ENCODE results near the gene TRIO. TPM values are rescaled to one million over a fixed set of nuclear protein-coding genes. Genes with fewer than 3 reads are reported as not detected.

TRIO gene
- total RNA-seq, 3 donors from 2014 or later = 4.6 to 6.6 (median 5.7) TPM

GRCh38 chr5:14399054-14399692 is 256.0 kb downstream of the TRIO start:
- peaks cover 2% of the 10 kb centered on the region for H3K27me3 Mint-ChIP-seq (ENCODE audit: low read depth)
- ATAC-seq = peak in 1 of 2 donors; percentile 62
- H3K4me3 Mint-ChIP-seq = no peak overlapping the region
- no peaks in the 10 kb centered on the region for H3K36me3 Mint-ChIP-seq (ENCODE audit: insufficient read depth)
- H3K4me1 Mint-ChIP-seq (ENCODE audit: low read depth) = peaks cover 5% of the 10 kb centered on the region
- peaks cover 4% of the 10 kb centered on the region for H3K9me3 Mint-ChIP-seq
- DNase-seq = no peak

GRCh38 chr5:14400085-14400484 is 256.9 kb downstream of the TRIO start:
- Mint-ChIP-seq H3K9me3 (peaks cover 4% of the 10 kb centered on the region), H3K4me3 (no peak overlapping the region), H3K4me1 (ENCODE audit: low read depth) (peaks cover 5% of the 10 kb centered on the region), H3K27me3 (ENCODE audit: low read depth) (peaks cover 2% of the 10 kb centered on the region), H3K36me3 (ENCODE audit: insufficient read depth) (no peaks in the 10 kb centered on the region)
- no peak for ATAC-seq
- no peak for DNase-seq

- Mint-ChIP-seq H3K27me3 (ENCODE audit: low read depth) (peaks cover 2% of the 10 kb centered on the region), H3K4me3 (no peak overlapping the region), H3K9me3 (peaks cover 4% of the 10 kb centered on the region), H3K36me3 (ENCODE audit: insufficient read depth) (no peaks in the 10 kb centered on the region), H3K4me1 (ENCODE audit: low read depth) (peaks cover 5% of the 10 kb centered on the region)
- no peak for DNase-seq
- ATAC-seq = no peak
Measured at GRCh38 chr5:14400611-14401010, 257.5 kb downstream of the TRIO start.

GRCh38 chr5:14401639-14402038 is 258.5 kb downstream of the TRIO start:
- DNase-seq = no peak
- no peaks in the 10 kb centered on the region for H3K36me3 Mint-ChIP-seq (ENCODE audit: insufficient read depth)
- peaks cover 2% of the 10 kb centered on the region for H3K27me3 Mint-ChIP-seq (ENCODE audit: low read depth)
- ATAC-seq = no peak
- H3K9me3 Mint-ChIP-seq = peaks cover 4% of the 10 kb centered on the region
- H3K4me1 Mint-ChIP-seq (ENCODE audit: low read depth) = peaks cover 5% of the 10 kb centered on the region
- H3K4me3 Mint-ChIP-seq = no peak overlapping the region

GRCh38 chr5:14402424-14402823 is 259.3 kb downstream of the TRIO start:
- H3K4me3 Mint-ChIP-seq = no peak overlapping the region
- ATAC-seq (no peak), DNase-seq (no peak)
- H3K4me1 Mint-ChIP-seq (ENCODE audit: low read depth) = peaks cover 5% of the 10 kb centered on the region
- H3K27me3 Mint-ChIP-seq (ENCODE audit: low read depth) = peaks cover 2% of the 10 kb centered on the region
- H3K36me3 Mint-ChIP-seq (ENCODE audit: insufficient read depth) = no peaks in the 10 kb centered on the region
- peaks cover 4% of the 10 kb centered on the region for H3K9me3 Mint-ChIP-seq

- no peak for DNase-seq
- no peaks in the 10 kb centered on the region for H3K36me3 Mint-ChIP-seq (ENCODE audit: insufficient read depth)
- peaks cover 5% of the 10 kb centered on the region for H3K4me1 Mint-ChIP-seq (ENCODE audit: low read depth)
- peaks cover 4% of the 10 kb centered on the region for H3K9me3 Mint-ChIP-seq
- H3K4me3 Mint-ChIP-seq = no peak overlapping the region
- ATAC-seq = no peak
- H3K27me3 Mint-ChIP-seq (ENCODE audit: low read depth) = peaks cover 2% of the 10 kb centered on the region
Measured at GRCh38 chr5:14404780-14405179, 261.6 kb downstream of the TRIO start.

- ATAC-seq (no peak), DNase-seq (no peak)
- H3K4me1 Mint-ChIP-seq (ENCODE audit: low read depth) = peaks cover 5% of the 10 kb centered on the region
- H3K36me3 Mint-ChIP-seq (ENCODE audit: insufficient read depth) = no peaks in the 10 kb centered on the region
- H3K9me3 Mint-ChIP-seq = peaks cover 4% of the 10 kb centered on the region
- no peak overlapping the region for H3K4me3 Mint-ChIP-seq
- peaks cover 2% of the 10 kb centered on the region for H3K27me3 Mint-ChIP-seq (ENCODE audit: low read depth)
Measured at GRCh38 chr5:14405267-14405666, 262.1 kb downstream of the TRIO start.

- ATAC-seq = no peak
- no peak for DNase-seq
- H3K9me3 Mint-ChIP-seq = peaks cover 4% of the 10 kb centered on the region
- no peak overlapping the region for H3K4me3 Mint-ChIP-seq
- H3K27me3 Mint-ChIP-seq (ENCODE audit: low read depth) = no peaks in the 10 kb centered on the region
- no peaks in the 10 kb centered on the region for H3K36me3 Mint-ChIP-seq (ENCODE audit: insufficient read depth)
- no peaks in the 10 kb centered on the region for H3K4me1 Mint-ChIP-seq (ENCODE audit: low read depth)
Measured at GRCh38 chr5:14405706-14406553, 262.8 kb downstream of the TRIO start.

- Mint-ChIP-seq H3K36me3 (ENCODE audit: insufficient read depth) (no peaks in the 10 kb centered on the region), H3K4me3 (no peak overlapping the region), H3K27me3 (ENCODE audit: low read depth) (no peaks in the 10 kb centered on the region), H3K4me1 (ENCODE audit: low read depth) (no peaks in the 10 kb centered on the region), H3K9me3 (peaks cover 4% of the 10 kb centered on the region)
- DNase-seq = no peak
- no peak for ATAC-seq
Measured at GRCh38 chr5:14406554-14406849, 263.4 kb downstream of the TRIO start.

- Mint-ChIP-seq H3K27me3 (ENCODE audit: low read depth) (no peaks in the 10 kb centered on the region), H3K4me1 (ENCODE audit: low read depth) (no peaks in the 10 kb centered on the region), H3K9me3 (peaks cover 4% of the 10 kb centered on the region), H3K4me3 (no peak overlapping the region), H3K36me3 (ENCODE audit: insufficient read depth) (no peaks in the 10 kb centered on the region)
- DNase-seq = no peak
- no peak for ATAC-seq
Measured at GRCh38 chr5:14407051-14407450, 263.9 kb downstream of the TRIO start.

- Mint-ChIP-seq H3K27me3 (ENCODE audit: low read depth) (no peaks in the 10 kb centered on the region), H3K36me3 (ENCODE audit: insufficient read depth) (no peaks in the 10 kb centered on the region), H3K4me1 (ENCODE audit: low read depth) (peaks cover 3% of the 10 kb centered on the region), H3K9me3 (peaks cover under 1% of the 10 kb centered on the region), H3K4me3 (no peak overlapping the region)
- ATAC-seq (no peak), DNase-seq (no peak)
Measured at GRCh38 chr5:14407746-14408175, 264.6 kb downstream of the TRIO start.

- no peaks in the 10 kb centered on the region for H3K36me3 Mint-ChIP-seq (ENCODE audit: insufficient read depth)
- H3K4me3 Mint-ChIP-seq = no peak overlapping the region
- DNase-seq (no peak), ATAC-seq (no peak)
- H3K4me1 Mint-ChIP-seq (ENCODE audit: low read depth) = peaks cover 16% of the 10 kb centered on the region
- H3K27me3 Mint-ChIP-seq (ENCODE audit: low read depth) = no peaks in the 10 kb centered on the region
- no peaks in the 10 kb centered on the region for H3K9me3 Mint-ChIP-seq
Measured at GRCh38 chr5:14408969-14409586, 265.9 kb downstream of the TRIO start.

- Mint-ChIP-seq H3K9me3 (no peaks in the 10 kb centered on the region), H3K4me3 (no peak overlapping the region), H3K36me3 (ENCODE audit: insufficient read depth) (no peaks in the 10 kb centered on the region), H3K27me3 (ENCODE audit: low read depth) (no peaks in the 10 kb centered on the region), H3K4me1 (ENCODE audit: low read depth) (peaks cover 25% of the 10 kb centered on the region)
- DNase-seq = no peak
- no peak for ATAC-seq
Measured at GRCh38 chr5:14410068-14410393, 266.9 kb downstream of the TRIO start.

- H3K4me1 Mint-ChIP-seq (ENCODE audit: low read depth) = peaks cover 31% of the 10 kb centered on the region
- no peak for DNase-seq
- ATAC-seq = no peak
- no peaks in the 10 kb centered on the region for H3K9me3 Mint-ChIP-seq
- no peak overlapping the region for H3K4me3 Mint-ChIP-seq
- H3K36me3 Mint-ChIP-seq (ENCODE audit: insufficient read depth) = no peaks in the 10 kb centered on the region
- no peaks in the 10 kb centered on the region for H3K27me3 Mint-ChIP-seq (ENCODE audit: low read depth)
Measured at GRCh38 chr5:14410394-14411201, 267.5 kb downstream of the TRIO start.

Measured in activated T-cell treated with anti-CD3 and anti-CD28 coated beads, Interleukin-2, amount 50 U/mL, for 4 hours (primary cell).